ENCODE results near the gene SS18L1.

The SS18L1 gene

DNA sequence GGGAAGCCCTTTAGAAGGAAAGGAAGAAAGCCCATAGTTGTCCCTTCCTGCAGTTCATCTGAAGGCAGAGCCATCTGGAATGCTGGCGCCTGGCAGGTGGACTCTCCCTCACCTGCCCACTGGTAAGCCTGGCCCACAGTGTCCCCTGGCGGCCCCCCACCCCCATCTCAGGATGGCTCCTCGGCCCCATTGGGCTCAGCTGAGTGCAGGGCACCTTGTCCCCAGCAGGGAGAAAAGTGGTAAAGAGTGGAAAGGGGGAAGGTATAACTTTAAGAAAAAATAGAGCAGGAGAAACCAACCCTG, 12.6 kb downstream of the SS18L1 start:
- no peak for DNase-seq (ENCODE audit: low read depth)

DNA sequence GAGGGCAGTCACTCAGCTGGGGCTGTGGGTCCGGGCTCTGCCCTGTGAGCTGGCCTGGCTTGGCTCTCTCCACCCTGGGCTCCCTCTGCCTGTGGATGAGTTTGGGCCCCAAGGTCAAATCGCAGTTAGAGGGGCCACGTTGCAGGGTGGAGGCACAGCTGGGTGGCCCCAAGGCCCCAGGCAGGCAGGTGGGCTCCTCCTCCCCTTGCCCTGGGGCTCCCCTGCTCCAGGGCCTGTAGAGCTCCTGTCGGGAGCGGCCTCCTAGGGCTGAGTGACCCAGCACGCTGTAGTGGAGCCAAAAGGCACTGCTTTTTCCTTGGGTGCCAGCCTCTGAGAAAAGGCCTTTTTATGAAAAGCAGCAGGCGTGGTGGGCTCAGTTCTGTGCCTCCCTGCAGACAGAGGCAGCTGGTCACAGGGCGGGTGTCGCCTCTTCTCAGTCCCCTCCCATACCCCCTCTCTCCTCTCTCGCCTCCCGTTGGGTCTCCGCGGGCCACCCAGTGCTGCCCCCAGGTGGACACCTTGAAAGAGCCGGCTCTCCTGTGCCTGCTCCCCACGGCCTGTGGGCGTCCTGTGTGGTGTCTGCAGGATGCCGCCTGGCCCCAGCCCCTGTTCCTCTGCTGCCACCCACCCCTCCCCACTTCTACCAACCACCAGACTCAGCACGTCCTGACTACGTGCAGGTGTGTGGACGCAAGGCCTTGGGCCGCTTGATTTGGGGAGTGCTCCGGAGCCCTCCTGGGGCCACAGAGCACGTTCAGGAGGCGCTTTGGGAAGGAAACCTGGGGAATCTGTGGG, 13.2 kb downstream of the SS18L1 start:
- no peak for DNase-seq (ENCODE audit: low read depth)

DNA sequence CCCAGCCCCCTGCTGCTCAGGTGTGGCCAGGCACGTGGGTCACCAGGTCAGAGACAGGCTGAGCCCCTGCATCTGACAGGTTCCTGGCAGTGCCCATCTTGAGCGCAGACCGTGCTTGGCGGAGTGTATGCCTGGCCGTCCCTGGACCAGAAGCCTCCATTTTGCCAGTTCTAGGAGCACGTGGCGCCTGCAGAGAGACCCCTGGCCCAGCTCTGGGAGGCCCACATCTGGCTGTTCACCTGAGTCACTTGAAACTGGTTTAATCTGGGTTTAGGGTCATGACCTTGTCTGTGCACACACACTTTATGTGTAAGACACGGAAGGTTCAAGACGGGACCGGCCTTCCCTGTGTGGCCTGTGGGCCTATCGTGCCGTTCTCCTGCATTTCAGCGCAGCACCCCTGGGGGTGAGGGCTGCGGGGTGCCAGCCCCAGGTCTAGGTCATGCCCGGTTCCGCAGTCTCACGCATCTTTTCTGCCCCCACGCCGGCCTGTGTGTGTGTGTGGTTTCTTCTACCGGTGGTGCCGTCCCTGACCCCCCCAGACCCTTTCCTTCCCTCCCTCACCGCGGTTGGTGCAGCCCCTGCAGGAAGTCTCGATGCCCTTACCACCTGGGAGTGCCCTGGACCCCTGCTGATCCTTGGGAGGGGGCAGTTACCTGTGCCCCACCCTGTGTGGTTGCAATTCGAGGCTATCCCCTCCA, 14.0 kb downstream of the SS18L1 start:
- no peak for DNase-seq (ENCODE audit: low read depth)

GRCh38 chr20:62158088-62158400, 14.5 kb downstream of the SS18L1 start:
- DNase-seq (ENCODE audit: low read depth): no peak

GRCh38 chr20:62158541-62158940, 15.0 kb downstream of the SS18L1 start:
- no peak for DNase-seq (ENCODE audit: low read depth)

- DNase-seq (ENCODE audit: low read depth): no peak
Observed at GRCh38 chr20:62159052-62159451, 15.5 kb downstream of the SS18L1 start.

DNA sequence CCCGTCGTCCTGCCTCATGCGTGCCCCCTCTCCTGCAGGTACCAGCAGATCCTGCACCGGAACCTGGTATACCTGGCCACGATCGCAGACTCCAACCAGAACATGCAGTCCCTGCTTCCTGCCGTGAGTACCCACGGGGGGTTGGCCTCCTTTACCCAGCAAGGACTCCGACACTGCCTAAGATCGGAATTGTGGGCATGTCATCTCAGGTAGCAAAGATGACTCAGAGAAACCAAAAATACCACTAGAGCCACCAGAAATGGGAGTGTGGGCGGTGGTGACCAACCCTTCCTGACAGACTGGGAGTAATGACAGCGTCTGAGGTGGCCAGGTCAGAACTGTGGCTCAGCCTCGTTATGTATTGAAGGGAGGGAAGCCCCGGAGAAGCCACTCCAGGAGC, 16.3 kb downstream of the SS18L1 start:
- DNase-seq (ENCODE audit: low read depth): no peak

DNA sequence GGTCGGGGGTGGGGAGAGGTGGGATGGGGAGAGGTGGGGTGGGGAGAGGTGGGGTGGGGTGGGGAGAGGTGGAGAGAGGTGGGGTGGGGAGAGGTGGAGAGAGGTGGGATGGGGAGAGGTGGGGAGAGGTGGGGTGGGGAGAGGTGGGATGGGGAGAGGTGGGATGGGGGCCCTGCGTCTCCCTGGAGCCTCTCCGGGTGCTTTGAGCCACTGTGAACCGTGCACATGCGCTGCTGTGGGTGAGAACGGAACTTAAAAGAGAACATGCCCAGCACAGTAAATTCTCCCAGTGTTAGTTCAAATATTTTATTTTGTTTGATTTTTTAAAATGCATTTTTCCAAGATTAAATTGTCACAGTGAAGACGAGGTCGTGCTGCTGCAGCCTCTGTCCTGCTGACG, 16.7 kb downstream of the SS18L1 start:
- no peak for DNase-seq (ENCODE audit: low read depth)

GRCh38 chr20:62160876-62161275, 17.3 kb downstream of the SS18L1 start:
- no peak for DNase-seq (ENCODE audit: low read depth)

- DNase-seq (ENCODE audit: low read depth): no peak
Observed at GRCh38 chr20:62161347-62161746, 17.8 kb downstream of the SS18L1 start.

- DNase-seq (ENCODE audit: low read depth): no peak
Observed at GRCh38 chr20:62162765-62163484, 19.4 kb downstream of the SS18L1 start.

- no peak for DNase-seq (ENCODE audit: low read depth)
Observed at GRCh38 chr20:62163485-62163865, 19.9 kb downstream of the SS18L1 start.

DNA sequence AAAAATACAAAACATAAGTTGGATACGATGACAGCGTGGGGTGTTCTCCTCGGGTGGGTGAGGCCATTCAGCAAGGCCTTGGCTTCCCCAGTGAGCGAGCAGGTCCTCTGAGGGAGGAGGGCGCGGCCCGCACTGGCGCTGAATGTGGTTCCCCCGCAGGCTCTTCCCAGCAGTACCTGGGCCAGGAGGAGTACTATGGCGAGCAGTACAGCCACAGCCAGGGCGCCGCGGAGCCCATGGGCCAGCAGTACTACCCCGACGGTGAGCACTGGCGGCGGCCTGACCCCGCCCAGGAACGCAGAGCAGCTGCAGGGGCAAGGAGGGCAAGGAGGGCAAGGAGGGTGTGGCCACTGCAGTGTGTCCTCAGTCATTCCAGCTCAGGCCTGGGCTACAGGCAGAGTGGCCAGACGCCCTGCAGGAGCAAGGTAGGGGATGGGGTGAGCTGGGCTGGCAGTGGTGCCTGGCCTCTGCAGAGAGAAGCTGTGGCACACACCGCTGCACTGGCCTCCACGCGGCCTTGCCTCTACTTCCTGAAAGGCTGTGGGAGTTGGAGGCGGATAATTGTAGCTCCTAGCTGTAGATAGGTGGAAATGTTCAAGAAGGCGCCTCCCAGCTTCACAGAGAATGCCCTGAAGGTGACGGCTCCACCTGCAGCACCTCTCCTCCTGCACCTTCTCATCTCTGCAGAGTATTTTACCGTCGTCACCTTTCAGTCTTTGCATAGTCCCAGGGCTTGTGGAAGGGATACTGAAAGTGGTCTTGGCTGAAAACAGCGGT, 20.6 kb downstream of the SS18L1 start:
- DNase-seq (ENCODE audit: low read depth): no peak

GRCh38 chr20:62164879-62165761, 21.6 kb downstream of the SS18L1 start:
- no peak for DNase-seq (ENCODE audit: low read depth)

DNA sequence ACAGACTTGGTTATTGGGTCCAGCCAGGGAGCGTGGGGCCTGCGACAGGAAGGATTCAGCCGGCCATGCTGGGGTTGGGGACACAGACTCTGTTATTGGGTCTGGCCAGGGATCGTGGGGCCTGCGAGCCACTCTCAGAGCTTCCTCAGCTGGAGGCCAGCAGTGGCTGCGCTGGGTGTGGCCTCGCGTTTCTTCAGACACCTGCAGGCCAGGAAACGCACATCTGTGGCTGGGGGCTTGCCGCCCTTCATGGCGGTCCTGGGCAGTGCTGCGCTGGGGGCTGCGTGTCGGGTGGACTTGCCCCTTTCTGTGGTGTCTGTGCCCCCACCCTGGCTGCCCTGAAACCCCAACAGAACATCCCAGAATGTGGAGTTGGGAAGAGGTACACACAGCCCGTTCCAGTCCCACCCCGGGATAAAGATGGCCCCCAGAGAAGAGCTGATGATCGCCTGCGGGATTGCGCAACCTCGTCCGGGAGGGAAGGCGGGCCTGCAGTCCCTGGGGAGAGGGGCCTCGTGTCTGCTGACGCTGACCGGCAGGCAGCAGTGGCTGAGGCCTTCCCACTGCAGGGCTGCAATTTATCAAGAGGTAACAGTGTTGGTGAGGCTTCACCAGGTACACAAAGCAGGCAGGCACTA, 22.3 kb downstream of the SS18L1 start:
- no peak for DNase-seq (ENCODE audit: low read depth)

DNA sequence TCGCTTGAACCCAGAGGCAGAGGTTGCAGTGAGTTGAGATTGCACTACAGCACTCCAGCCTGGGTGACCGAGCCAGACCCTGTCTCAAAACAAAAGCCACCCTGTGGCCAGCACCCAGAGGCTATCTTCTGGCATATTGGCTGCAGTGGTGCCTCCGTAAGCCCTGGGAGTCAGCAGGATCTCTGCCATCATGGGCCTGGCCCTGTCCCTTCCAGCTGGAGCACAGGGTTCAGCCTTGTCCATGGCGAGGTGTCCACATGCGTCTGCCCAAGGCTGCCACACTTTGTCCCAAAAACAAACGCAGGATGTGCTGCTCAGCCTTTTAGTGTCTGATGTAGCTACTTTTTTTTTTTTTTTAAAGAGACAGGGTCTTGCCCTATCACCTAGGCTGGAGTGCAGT, 23.9 kb downstream of the SS18L1 start:
- DNase-seq (ENCODE audit: low read depth): no peak

DNA sequence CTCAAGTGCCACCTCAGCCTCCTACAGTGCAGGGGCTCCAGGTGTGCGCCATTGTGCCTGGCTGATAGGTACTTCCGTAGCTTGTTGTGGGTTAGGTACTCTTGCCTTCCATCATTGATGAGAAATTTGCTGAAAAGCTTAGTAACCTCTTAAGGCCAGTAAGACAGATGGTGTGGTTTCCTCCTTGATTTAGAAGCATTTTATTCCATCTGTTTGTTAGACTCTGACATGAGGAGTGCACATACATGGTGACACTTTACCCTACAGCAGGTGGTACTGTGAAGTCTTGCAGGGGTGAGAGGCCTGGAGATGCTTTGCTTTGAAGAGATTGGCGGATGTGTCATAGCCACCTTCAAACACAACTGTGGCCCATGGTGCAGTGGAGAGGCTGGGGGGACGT, 24.5 kb downstream of the SS18L1 start:
- no peak for DNase-seq (ENCODE audit: low read depth)

GRCh38 chr20:62168890-62169435, 25.4 kb downstream of the SS18L1 start:
- DNase-seq (ENCODE audit: low read depth): no peak

- no peak for DNase-seq (ENCODE audit: low read depth)
Observed at GRCh38 chr20:62170536-62170935, 27.0 kb downstream of the SS18L1 start.

DNA sequence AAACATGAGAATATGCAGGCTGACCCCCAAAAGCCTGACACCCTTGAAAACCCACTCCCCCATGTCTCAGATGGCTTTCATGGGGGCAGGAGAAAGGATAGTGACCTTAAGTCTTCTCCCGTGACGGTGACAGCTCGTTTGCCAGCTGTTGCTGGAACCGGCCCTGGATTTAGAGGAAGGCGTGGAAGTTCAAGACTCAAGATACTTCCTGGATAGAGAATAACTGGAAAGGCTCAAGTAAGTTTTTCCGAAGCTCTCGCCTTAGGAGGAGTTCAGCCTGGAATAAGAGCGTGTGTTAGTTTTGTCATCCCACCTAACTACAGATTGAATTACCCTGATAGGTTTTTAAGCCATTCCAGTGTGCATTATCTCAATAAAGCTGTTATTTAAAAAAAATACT, 27.7 kb downstream of the SS18L1 start:
- no peak for DNase-seq (ENCODE audit: low read depth)

DNA sequence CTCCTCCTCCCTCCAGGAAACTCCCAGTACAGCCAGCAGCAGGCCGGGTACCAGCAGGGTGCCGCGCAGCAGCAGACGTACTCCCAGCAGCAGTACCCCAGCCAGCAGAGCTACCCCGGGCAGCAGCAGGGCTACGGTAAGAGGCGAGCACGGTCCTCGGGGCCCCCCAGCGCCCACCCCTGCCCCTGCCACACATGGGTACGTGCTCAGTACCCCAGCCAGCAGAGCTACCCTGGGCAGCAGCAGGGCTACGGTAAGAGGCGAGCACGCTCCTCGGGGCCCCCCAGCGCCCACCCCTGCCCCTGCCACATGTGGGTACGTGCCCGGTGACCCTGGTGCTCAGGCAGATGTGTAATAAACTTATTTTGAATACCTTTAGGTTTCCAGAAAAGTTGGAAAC, 29.1 kb downstream of the SS18L1 start:
- no peak for DNase-seq (ENCODE audit: low read depth)

All from GM04504 (cell line).